Right atrium auricular region (tissue), 2 donors: ENCODE data around the gene ZIM2. TPM values are rescaled to one million over a fixed set of nuclear protein-coding genes. Genes with fewer than 3 reads are reported as not detected.

Source experiments
- DNase-seq: peaks from one replicate; pipeline ENCODE4 v3.0.0-alpha.2; 2019; ENCODE audit warnings: low spot score
- H3K27ac ChIP-seq, 2 donors: fragments of 200-600 bp; sonication (generic); 1 replicate in 1 of 2; 2 replicates in 1 of 2; pipeline ENCODE4 v1.5.1; 2016 to 2019
- H3K27me3 ChIP-seq, 2 donors: fragments of 200-600 bp; sonication (generic); one replicate each; pipeline versions ENCODE4 v1.5.1 to v1.6.0; 2017 to 2019
- H3K36me3 ChIP-seq: fragments of 200-600 bp; sonication (generic); one replicate; pipeline ENCODE4 v1.5.1; 2016
- H3K4me1 ChIP-seq, 2 donors: fragments of 200-600 bp; sonication (generic); one replicate each; pipeline versions ENCODE4 v1.5.1 to v1.6.0; 2017 to 2019
- H3K4me3 ChIP-seq, 2 donors: fragments of 200-600 bp; sonication (generic); 1 replicate in 1 of 2; 2 replicates in 1 of 2; pipeline ENCODE4 v1.5.1; 2017 to 2019; ENCODE audit warnings: mild to moderate bottlenecking in 1 of 2, moderate library complexity in 1 of 2
- H3K9me3 ChIP-seq, 2 donors: fragments of 200-600 bp; sonication (generic); one replicate each; pipeline ENCODE4 v1.5.1; 2019
- total RNA-seq, 2 donors: library from RNA; depleted of rRNA; stranded (reverse); fragments of >200 nt; gene quantifications; one replicate each; pipeline ENCODE4 v1.1.0, GENCODE V29; 2016
- TF ChIP-seq, protein P1 (sequence below), 2 donors: fragments of 200-600 bp; sonication (generic); IDR thresholded peaks; one replicate each; pipeline ENCODE4 v1.5.1; 2019; ENCODE audit warnings: antibody characterized with exemption in 2 of 2

Gene ZIM2
- total RNA-seq, 2 donors from 2014 or later = not detected

DNA sequence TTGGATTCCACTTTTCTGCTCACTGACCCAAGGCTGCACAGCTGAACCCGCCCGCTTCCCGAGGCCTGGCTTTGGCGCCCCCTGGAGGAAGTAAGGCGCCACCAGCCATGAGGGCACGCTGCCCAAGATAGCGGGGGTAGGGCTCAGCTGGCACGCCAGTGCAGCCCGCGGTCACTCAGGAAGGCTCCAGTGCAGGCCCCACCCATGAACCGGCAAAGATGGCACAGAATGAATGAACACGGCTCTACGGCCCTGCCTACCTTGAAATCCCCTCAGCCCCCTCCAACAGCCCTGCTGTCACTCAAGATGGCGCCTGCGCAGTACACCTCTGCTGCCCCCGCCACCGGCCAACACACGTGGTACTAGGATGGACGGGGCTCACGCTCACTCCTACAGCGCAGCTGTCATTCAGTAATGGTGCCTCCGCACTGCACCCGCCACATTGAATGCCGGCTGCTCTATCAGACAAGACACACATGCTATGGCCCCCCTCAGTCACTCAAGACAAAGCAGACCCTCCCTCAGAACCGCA, 3.0 kb downstream of the ZIM2 start:
- TF ChIP-seq, protein P1, sequence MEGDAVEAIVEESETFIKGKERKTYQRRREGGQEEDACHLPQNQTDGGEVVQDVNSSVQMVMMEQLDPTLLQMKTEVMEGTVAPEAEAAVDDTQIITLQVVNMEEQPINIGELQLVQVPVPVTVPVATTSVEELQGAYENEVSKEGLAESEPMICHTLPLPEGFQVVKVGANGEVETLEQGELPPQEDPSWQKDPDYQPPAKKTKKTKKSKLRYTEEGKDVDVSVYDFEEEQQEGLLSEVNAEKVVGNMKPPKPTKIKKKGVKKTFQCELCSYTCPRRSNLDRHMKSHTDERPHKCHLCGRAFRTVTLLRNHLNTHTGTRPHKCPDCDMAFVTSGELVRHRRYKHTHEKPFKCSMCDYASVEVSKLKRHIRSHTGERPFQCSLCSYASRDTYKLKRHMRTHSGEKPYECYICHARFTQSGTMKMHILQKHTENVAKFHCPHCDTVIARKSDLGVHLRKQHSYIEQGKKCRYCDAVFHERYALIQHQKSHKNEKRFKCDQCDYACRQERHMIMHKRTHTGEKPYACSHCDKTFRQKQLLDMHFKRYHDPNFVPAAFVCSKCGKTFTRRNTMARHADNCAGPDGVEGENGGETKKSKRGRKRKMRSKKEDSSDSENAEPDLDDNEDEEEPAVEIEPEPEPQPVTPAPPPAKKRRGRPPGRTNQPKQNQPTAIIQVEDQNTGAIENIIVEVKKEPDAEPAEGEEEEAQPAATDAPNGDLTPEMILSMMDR (IDR thresholded peaks at IDR 0.05) = peak; percentile 47 to 71
- no peaks in the 10 kb centered on the region for H3K27me3 ChIP-seq
- no peaks in the 10 kb centered on the region for H3K9me3 ChIP-seq
- H3K36me3 ChIP-seq = no peaks in the 10 kb centered on the region
- H3K27ac ChIP-seq = peak overlapping the region; percentile 92 to 96
- H3K4me1 ChIP-seq = peaks cover 0 to 5% of the 10 kb centered on the region in 2 donors
- DNase-seq = peak; percentile 82
- H3K4me3 ChIP-seq = peak overlapping the region; percentile 49 to 57

GRCh38 chr19:56837004-56837403, 3.5 kb downstream of the ZIM2 start:
- Histone ChIP-seq H3K9me3 (no peaks in the 10 kb centered on the region), H3K36me3 (no peaks in the 10 kb centered on the region), H3K27ac (peak overlapping the region; percentile 92 to 96), H3K4me3 (peak overlapping the region in 1 of 2 donors; percentile 57), H3K4me1 (peaks cover 0 to 5% of the 10 kb centered on the region in 2 donors), H3K27me3 (no peaks in the 10 kb centered on the region)
- DNase-seq = no peak
- TF ChIP-seq, protein P1 (IDR thresholded peaks at IDR 0.05) = no peak

- Histone ChIP-seq H3K27me3 (no peaks in the 10 kb centered on the region), H3K27ac (no peak overlapping the region), H3K4me3 (no peak overlapping the region), H3K4me1 (peaks cover 0 to 5% of the 10 kb centered on the region in 2 donors), H3K36me3 (no peaks in the 10 kb centered on the region), H3K9me3 (no peaks in the 10 kb centered on the region)
- no peak for DNase-seq
- TF ChIP-seq, protein P1 (IDR thresholded peaks at IDR 0.05) = no peak
Measured at GRCh38 chr19:56836059-56836458, 4.5 kb downstream of the ZIM2 start.

- Histone ChIP-seq H3K4me3 (no peak overlapping the region), H3K27ac (no peak overlapping the region), H3K27me3 (no peaks in the 10 kb centered on the region), H3K4me1 (peaks cover 0 to under 1% of the 10 kb centered on the region in 2 donors), H3K36me3 (no peaks in the 10 kb centered on the region), H3K9me3 (no peaks in the 10 kb centered on the region)
- DNase-seq = no peak
- TF ChIP-seq, protein P1 (IDR thresholded peaks at IDR 0.05) = no peak
Measured at GRCh38 chr19:56835401-56835800, 5.1 kb downstream of the ZIM2 start.

GRCh38 chr19:56834564-56835375, 5.8 kb downstream of the ZIM2 start:
- Histone ChIP-seq H3K27me3 (no peaks in the 10 kb centered on the region), H3K36me3 (no peaks in the 10 kb centered on the region), H3K27ac (no peak overlapping the region), H3K4me3 (no peak overlapping the region), H3K4me1 (no peaks in the 10 kb centered on the region), H3K9me3 (no peaks in the 10 kb centered on the region)
- DNase-seq = no peak
- TF ChIP-seq, protein P1 (IDR thresholded peaks at IDR 0.05) = no peak
